VCaP (cell line): ENCODE measurements around the gene ARHGAP12.
A peak's percentile ranks its signal among the peaks of the same experiment; 100 is the strongest.

Experiments
- H3K27ac ChIP-seq: fragments of 450-650 bp; 2 replicates; pipeline ENCODE4 v1.5.1; 2017
- TF ChIP-seq, protein P1 (sequence below): fragments of 450-650 bp; conservative IDR thresholded peaks from 2 replicates; pipeline ENCODE4 v1.5.1; 2017; ENCODE audit warnings: mild to moderate bottlenecking, moderate library complexity

Gene ARHGAP12

DNA sequence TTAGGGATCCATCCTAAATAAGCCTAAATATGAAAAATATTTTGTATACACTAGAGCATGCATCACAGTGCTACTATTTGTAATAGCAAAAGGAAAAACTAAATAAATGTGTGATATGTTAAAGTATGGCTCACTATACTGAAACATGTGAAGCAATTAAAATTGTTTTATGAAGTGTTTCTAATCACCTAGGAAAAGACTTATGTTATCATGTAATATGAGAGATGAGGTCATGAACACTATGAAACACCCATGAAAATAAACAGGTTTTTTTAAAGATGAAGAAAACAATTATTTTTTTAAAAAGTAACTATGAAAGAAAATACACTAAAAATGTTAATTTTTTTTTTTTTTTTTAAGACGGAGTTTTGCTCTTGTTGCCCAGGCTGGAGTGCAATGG is 16.8 kb upstream of the ARHGAP12 start:
- no peak overlapping the region for H3K27ac ChIP-seq
- TF ChIP-seq, protein P1, sequence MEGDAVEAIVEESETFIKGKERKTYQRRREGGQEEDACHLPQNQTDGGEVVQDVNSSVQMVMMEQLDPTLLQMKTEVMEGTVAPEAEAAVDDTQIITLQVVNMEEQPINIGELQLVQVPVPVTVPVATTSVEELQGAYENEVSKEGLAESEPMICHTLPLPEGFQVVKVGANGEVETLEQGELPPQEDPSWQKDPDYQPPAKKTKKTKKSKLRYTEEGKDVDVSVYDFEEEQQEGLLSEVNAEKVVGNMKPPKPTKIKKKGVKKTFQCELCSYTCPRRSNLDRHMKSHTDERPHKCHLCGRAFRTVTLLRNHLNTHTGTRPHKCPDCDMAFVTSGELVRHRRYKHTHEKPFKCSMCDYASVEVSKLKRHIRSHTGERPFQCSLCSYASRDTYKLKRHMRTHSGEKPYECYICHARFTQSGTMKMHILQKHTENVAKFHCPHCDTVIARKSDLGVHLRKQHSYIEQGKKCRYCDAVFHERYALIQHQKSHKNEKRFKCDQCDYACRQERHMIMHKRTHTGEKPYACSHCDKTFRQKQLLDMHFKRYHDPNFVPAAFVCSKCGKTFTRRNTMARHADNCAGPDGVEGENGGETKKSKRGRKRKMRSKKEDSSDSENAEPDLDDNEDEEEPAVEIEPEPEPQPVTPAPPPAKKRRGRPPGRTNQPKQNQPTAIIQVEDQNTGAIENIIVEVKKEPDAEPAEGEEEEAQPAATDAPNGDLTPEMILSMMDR, result no peak

DNA sequence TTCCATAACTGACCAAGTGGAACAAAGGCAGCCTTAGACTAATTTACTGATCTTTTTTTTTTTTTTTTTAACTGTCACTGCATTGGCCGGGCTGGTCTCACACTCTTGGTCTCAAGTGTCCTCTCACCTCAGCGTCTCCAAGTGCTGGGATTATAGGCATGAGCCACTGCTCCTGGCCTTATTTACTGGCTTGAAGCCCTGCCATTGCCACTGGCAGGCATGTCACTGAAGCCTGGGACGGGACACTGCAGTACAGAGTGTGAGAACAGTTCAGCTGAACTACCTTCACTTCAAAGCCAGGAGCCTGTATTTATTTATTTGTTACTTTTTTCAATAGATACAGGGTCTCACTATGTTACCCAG is 15.4 kb upstream of the ARHGAP12 start:
- peak overlapping the region; percentile 80 for H3K27ac ChIP-seq

DNA sequence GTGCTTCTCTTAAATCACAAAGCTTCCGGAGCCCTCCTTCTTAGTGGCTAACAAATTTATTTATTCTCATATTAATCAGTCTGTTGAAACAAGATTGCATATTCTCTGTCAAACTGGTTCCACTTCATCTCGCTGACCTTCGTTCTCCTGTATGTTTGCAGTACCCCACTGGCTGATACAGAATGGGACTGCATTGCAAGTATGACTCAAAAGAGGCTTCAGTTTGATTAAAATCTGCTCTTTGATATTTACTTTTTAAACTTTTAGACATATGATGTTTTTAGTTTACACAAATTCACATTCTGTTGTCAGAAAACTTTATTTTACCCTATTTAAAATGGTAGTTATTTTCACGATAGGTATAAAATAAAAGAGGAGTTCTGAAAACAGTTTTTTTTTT is 14.3 kb upstream of the ARHGAP12 start:
- peak overlapping the region; percentile 80 for H3K27ac ChIP-seq
- TF ChIP-seq, protein P1, result no peak

More for the DNA sequence above, 15.4 kb upstream of the ARHGAP12 start:
- TF ChIP-seq, protein P1, result no peak

DNA sequence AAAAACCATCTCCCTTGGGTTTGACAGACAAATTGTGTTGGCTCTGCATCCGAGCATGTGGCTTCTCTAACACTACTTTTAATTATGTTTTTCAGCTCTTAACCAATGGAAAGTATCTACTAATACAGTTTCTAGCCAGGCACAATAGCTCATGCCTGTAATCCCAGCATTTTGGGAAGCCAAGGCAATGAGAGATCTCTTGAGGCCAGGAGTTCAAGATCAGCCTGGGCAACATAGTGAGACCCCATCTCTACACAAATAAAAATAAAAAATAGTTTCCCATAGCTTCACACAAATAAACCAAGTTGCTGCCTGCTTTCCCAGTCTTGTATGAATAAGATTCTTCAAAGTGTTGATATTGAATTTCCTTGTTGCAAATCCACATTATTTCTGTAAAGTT is 13.8 kb upstream of the ARHGAP12 start:
- TF ChIP-seq, protein P1, result no peak
- peak overlapping the region; percentile 80 for H3K27ac ChIP-seq

DNA sequence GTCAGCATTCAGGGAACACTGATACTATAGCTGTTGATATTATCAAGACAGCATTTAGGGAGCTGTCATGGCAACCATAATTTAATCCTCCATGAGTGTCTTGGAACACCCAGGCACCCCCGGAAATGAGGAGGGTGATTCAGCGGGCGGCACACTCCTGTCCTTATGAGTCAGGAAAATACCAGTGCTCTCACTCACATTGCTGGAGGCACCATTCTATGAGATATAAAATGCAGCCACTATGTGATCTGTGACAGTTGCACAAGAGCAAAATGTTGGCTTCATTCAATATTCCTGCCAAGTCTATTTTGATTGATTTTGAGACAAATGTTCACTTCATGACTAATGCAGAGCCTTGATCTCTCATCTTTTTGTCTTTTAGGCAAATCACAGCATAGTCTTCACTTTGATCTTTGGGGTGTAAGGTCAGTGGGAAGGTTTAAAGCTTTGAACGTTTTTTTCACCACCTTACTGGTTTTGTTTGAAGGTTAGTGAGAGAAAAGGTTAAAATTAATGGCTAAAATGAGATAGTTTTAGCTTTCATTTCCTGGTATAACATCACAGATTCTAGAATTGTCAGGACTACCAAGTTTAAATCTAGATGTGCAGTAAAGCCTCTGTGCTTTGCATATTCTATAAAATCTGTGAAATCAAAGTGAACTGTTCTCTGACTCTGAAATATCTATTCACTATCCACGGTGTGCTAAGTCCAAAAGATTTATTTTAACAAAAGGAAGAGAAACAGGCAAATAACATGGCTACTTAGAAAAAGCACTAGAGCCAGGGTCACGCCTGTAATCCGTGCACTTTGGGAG is 12.4 kb upstream of the ARHGAP12 start:
- TF ChIP-seq, protein P1, result no peak
- no peak overlapping the region for H3K27ac ChIP-seq

DNA sequence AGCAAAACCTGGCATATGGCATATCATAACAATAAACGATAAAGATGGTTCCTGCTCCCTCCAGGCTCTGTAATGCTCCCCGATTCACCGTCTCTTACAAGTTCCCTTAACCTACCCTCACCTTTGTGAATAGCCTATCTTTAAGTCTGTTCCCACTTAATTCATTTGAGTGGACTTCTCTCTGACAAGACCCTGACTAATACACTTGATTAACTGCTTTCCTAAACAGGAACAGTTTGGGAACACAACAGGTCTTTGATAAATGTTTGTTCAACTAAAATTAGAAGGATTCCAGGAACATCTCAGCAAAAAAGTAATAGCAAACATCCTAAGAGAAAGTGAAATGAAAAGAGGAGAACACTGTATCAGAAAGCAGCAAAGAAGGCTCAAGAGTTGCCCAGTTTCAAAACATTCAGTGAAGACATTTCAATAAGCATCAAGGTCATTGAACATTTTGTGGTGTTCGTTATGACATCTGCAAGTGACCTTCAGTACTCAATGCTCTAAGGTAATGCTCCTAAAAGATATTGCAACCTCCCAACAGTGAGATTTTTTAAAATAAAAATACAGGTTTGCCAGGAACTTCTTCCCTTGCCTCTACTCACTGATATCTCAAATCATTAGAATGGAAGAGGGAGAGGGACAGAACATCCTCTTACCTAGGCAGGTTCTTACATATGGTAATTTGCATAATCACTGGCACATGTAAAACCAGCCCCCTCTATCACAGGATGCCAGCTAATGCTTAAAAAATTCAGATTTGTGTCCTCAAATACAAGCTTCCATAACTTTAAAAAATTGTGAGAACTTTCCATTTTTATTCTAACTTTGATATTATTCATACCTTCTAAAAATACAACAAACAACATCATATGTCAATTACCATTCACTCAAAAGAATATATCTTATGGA is 11.4 kb upstream of the ARHGAP12 start:
- TF ChIP-seq, protein P1, result no peak
- no peak overlapping the region for H3K27ac ChIP-seq

DNA sequence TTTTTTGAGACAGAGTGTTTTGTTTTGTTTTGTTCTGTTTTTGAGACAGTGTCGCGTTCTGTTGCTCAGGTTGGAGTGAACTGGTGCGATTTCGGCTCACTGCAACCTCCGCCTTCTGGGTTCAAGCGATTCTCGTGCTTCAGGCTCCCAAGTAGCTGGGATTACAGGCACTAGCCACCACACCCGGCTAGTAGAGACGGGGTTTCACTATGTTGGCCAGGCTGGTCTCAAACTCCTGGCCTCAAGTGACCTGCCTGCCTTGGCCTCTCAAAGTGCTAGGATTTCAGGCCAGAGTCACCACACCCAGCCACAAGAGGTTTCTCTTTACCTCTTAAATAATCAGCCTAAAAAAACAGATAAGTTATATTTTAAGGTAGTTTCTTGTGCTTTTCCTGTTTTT is 8.7 kb upstream of the ARHGAP12 start:
- peak overlapping the region; percentile 2; the same call in 1 of the 2 replicates for H3K27ac ChIP-seq
- TF ChIP-seq, protein P1, result no peak
